ENCODE data around the gene TMEM59L. TPM values are rescaled to one million over a fixed set of nuclear protein-coding genes. Genes with fewer than 3 reads are reported as not detected.

Gene TMEM59L
- total and polyA plus RNA-seq, 9 of the 15 experiments (the other 6 are each of a cell fraction or from before 2014, with no cell fraction given): 0.37 TPM; not detected in 8

DNA sequence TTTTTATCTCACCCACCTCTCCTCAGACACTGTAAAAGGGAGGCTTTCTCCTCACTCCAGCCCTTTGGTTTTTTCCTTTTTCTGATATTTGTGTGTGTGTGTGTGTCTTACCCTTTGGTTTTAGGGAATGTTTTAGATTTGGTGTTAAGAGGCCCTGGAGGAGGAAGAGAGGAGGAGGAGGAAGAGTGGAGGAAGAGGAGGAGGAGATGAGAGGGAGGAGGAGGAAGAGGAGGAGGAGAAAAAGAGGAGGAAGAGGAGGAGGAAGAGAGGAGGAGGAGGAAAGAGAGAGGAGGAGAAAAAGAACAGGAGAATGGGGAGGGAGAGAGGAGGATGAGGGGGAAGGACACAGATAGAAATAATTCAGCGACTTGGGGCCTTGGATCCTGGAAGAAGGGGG lies 34.7 kb downstream of the TMEM59L start:
- peak; percentile 29 for ATAC-seq
- Histone ChIP-seq H3K9me1 (ENCODE audit: control insufficient read depth, insufficient read depth, low read length) (peaks cover 5% of the 10 kb centered on the region), H3K79me2 (ENCODE audit: control insufficient read depth, insufficient read depth, low read length) (peaks cover 5% of the 10 kb centered on the region; the same call in 2 of the 3 replicates), H3K27me3 (ENCODE audit: control insufficient read depth in 2 of 2, insufficient read depth in 2 of 2, low read length in 2 of 2) (no peaks in the 10 kb centered on the region), H2AFZ (ENCODE audit: low read depth, low read length) (no peak overlapping the region), H4K20me1 (replicated peaks; ENCODE audit: control insufficient read depth, insufficient read depth, low read length) (peaks cover 41% of the 10 kb centered on the region), H3K4me3 (no peak overlapping the region), H3K36me3 (ENCODE audit: control insufficient read depth, insufficient read depth, low read length) (peaks cover 2% of the 10 kb centered on the region; the same call in 1 of the 3 replicates), H3K9me3 (replicated peaks; ENCODE audit: control insufficient read depth, insufficient read depth, low read depth, low read length) (no peaks in the 10 kb centered on the region), H3K4me1 (replicated peaks in 1 of 2; ENCODE audit: control insufficient read depth in 2 of 2, insufficient read depth in 2 of 2, low read length in 2 of 2) (peaks cover 6 to 52% of the 10 kb centered on the region in 2 experiments; a peak in 3 of 5 replicates), H3K9ac (ENCODE audit: insufficient read depth in 1 of 2, low read depth in 2 of 2, low read length in 2 of 2) (peak overlapping the region in 1 of 2 experiments; percentile 83; a peak in 1 of 4 replicates), H3K4me2 (ENCODE audit: insufficient read depth, low read length) (peak overlapping the region; percentile 46), H3K27ac (ENCODE audit: extremely low read depth, low read depth, low read length) (no peak overlapping the region)
- BruUV-seq (replicated peaks): no TSS peak
- CTCF ChIA-PET (ENCODE audit: low intra/inter-chr PET ratio): interaction anchor here (0.5 kb wide), 1 partner anchor 658 kb away, joined by 3 read pairs; no protein-coding TSS in a partner anchor
- 33% methylated on average over 1 of the region's 1 CpG for WGBS (ENCODE audit: insufficient coverage, low coverage, missing lambda C conversion rate)
- intact Hi-C loops (cut with micrococcal nuclease): no loop called here
- FAIRE-seq: no peak
- in situ Hi-C loops (cut with MboI): no loop called here
- POLR2A ChIA-PET: interaction anchor here (0.6 to 1.2 kb wide), 2 partner anchors 9 to 21 kb away, joined by 3 to 4 read pairs; no protein-coding TSS in a partner anchor
- DNase-seq (ENCODE audit: extremely low read depth in 1 of 4, low spot score in 3 of 4): no peak
- 0 out of 2 replicates have a peak, but pooled peaks have one; percentile 45 for TF ChIP-seq DPF2 (IDR thresholded peaks at IDR 0.05)
- TF ChIP-seq SP1 (CRISPR knock-in tag; IDR thresholded peaks at IDR 0.05): no peak
- 0 out of 2 replicates have a peak, but pooled peaks have one; percentile 24 for TF ChIP-seq SMARCA4 (IDR thresholded peaks at IDR 0.05)
- TF ChIP-seq OTX1 (CRISPR knock-in tag; IDR thresholded peaks at IDR 0.05): 0 out of 2 replicates have a peak, but pooled peaks have one; percentile 58
- 0 out of 4 replicates have a peak, but pooled peaks of 1 of the 2 experiments have one; percentile 37 for TF ChIP-seq MLLT1 (IDR thresholded peaks at IDR 0.05)
- TF ChIP-seq PKNOX1 (IDR thresholded peaks at IDR 0.05): 0 out of 2 replicates have a peak, but pooled peaks have one; percentile 9
- TF ChIP-seq, protein P1, sequence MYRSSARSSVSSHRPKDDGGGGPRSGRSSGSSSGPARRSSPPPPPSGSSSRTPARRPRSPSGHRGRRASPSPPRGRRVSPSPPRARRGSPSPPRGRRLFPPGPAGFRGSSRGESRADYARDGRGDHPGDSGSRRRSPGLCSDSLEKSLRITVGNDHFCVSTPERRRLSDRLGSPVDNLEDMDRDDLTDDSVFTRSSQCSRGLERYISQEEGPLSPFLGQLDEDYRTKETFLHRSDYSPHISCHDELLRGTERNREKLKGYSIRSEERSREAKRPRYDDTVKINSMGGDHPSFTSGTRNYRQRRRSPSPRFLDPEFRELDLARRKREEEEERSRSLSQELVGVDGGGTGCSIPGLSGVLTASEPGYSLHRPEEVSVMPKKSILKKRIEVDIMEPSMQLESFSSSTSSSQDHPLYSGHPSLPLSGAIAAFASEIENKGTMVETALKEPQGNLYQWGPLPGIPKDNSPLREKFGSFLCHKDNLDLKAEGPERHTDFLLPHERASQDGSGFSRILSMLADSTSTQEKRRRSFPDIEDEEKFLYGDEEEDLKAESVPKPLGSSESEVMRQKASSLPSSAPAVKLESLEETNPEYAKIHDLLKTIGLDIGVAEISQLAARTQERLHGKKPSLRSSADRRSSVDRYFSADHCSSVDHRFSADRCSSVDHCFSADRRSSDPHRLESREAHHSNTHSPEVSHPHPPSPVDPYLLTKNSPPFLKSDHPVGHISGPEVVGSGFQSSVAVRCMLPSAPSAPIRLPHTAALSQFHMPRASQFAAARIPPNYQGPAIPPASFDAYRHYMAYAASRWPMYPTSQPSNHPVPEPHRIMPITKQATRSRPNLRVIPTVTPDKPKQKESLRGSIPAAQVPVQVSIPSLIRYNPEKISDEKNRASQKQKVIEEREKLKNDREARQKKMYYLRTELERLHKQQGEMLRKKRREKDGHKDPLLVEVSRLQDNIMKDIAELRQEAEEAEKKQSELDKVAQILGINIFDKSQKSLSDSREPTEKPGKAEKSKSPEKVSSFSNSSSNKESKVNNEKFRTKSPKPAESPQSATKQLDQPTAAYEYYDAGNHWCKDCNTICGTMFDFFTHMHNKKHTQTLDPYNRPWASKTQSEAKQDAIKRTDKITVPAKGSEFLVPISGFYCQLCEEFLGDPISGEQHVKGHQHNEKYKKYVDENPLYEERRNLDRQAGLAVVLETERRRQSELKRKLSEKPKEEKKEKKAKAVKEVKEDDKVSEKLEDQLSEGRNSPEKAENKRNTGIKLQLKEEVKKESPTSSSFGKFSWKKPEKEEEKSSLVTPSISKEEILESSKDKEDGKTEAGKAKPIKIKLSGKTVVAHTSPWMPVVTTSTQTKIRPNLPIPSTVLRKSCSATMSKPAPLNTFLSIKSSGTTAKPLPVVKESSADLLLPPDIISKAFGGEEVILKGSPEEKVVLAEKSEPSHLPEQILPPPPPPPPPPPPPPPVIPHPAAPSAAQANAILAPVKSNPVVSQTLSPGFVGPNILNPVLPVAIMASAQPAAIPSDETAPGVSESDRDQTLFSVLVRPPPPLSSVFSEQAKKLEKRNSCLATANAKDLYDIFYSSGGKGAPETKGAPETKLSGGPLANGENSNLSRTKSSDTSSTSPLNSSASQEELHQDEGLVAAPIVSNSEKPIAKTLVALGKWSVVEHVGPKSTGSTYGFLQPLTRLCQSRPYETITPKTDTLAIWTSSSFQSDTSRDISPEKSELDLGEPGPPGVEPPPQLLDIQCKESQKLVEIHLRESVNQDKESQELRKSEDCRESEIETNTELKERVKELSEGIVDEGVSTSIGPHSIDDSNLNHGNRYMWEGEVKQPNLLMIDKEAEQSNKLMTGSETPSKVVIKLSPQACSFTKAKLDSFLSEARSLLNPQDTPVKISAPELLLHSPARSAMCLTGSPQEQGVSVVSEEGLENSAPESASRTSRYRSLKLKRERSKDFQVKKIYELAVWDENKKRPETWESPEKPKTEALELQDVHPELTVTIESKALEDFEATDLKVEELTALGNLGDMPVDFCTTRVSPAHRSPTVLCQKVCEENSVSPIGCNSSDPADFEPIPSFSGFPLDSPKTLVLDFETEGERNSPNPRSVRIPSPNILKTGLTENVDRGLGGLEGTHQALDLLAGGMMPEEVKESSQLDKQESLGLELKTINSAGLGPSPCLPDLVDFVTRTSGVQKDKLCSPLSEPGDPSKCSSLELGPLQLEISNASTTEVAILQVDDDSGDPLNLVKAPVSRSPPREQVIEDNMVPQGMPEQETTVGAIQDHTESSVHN (IDR thresholded peaks at IDR 0.05; ENCODE audit: borderline replicate concordance in 1 of 2, low read depth in 1 of 2): 0 out of 4 replicates have a peak, but pooled peaks of 1 of the 2 experiments have one; percentile 26
- no peak for TF ChIP-seq SREBF1 (IDR thresholded peaks at IDR 0.05; ENCODE audit: borderline replicate concordance, low read depth, low read length)
- no peak for TF ChIP-seq ZNF133 (CRISPR knock-in tag; IDR thresholded peaks at IDR 0.05)
- TF ChIP-seq THRAP3 (IDR thresholded peaks at IDR 0.05; ENCODE audit: borderline replicate concordance): 0 out of 2 replicates have a peak, but pooled peaks have one; percentile 52
- TF ChIP-seq HLTF (IDR thresholded peaks at IDR 0.05): 0 out of 2 replicates have a peak, but pooled peaks have one; percentile 39
- TF ChIP-seq ESRRA (IDR thresholded peaks at IDR 0.05; ENCODE audit: borderline replicate concordance, low read depth): no peak
